A549 (cell line): ENCODE measurements around the gene EPN3.

Experiments
- ZSCAN20 ChIP-seq: fragments of 250-450 bp; sonication (Bioruptor Pico); IDR thresholded peaks from 2 replicates; pipeline ENCODE4 v1.8.0; 2022; ENCODE audit warnings: mild to moderate bottlenecking, moderate library complexity
- TF ChIP-seq, protein P1 (sequence below): fragments of >200 bp; sonication (Bioruptor Twin); formaldehyde crosslinking; IDR thresholded peaks from 3 replicates; pipeline ENCODE4 v1.5.1; 2016

DNA sequence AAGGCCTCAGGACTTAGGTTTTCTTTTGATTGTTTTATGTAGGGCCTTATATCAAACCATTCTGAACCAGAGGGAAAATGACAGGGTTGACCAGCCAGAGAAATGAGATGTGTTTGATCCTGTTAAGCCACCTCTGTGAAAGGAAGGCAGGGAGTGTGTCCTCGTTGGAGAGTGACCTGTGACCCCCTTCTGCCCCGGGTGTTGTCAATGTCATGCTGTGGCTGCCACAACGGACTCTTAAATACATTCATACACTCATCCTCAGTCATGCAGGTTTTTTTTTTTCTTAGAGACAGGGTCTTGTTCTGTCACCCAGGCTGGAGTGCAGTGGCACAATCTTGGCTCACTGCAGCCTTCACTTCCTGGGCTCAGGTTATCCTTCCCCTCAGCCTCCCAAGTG is 18.1 kb upstream of the EPN3 start:
- TF ChIP-seq, protein P1, sequence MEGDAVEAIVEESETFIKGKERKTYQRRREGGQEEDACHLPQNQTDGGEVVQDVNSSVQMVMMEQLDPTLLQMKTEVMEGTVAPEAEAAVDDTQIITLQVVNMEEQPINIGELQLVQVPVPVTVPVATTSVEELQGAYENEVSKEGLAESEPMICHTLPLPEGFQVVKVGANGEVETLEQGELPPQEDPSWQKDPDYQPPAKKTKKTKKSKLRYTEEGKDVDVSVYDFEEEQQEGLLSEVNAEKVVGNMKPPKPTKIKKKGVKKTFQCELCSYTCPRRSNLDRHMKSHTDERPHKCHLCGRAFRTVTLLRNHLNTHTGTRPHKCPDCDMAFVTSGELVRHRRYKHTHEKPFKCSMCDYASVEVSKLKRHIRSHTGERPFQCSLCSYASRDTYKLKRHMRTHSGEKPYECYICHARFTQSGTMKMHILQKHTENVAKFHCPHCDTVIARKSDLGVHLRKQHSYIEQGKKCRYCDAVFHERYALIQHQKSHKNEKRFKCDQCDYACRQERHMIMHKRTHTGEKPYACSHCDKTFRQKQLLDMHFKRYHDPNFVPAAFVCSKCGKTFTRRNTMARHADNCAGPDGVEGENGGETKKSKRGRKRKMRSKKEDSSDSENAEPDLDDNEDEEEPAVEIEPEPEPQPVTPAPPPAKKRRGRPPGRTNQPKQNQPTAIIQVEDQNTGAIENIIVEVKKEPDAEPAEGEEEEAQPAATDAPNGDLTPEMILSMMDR = no peak
- TF ChIP-seq ZSCAN20 (CRISPR knock-in tag) = no peak
